ENCODE results near the gene RANBP9.
A peak's percentile ranks its signal among the peaks of the same experiment; 100 is the strongest.

DNA sequence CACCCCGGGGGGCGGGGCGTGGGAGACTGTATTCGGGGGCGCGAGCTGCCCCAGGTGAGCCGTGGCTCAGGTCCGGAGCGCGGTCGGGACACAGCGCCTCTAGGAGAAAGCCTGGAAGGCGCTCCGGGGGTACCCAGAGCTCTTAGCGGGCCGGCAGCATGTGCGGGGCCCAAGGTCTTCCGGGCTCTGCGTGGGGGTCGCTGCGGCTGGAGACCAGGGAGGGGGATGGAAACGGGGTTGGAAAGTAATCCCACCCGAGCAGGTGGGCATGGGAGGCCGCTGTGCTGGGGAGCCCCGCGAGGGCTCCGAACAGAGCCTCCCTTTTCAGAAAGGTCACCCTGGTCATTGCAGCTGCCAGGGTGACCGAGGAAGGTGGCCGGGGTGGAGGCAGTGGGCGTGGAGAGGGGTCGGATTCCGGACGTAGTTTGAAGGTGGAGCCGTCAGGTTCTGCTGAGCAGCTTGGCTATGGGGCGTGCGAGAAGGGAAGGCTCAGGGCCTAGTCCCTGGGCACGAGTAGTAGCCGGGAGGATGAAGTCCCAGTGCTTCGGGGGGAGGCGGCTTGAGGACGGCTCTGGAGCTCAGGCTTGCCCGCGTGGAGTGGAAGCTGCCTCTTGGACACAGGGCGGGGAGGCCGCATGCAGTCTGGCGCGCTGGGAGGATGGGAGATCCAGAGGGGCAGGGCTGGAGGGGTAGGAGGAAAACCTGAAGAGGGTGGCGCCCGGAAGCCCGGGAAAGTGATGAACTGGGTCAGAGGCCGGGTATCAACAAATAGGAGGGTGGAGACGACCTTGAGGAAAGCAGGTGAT, 136.9 kb downstream of the RANBP9 start, which contains the start of gene SIRT5:
- TF ChIP-seq, protein P1, sequence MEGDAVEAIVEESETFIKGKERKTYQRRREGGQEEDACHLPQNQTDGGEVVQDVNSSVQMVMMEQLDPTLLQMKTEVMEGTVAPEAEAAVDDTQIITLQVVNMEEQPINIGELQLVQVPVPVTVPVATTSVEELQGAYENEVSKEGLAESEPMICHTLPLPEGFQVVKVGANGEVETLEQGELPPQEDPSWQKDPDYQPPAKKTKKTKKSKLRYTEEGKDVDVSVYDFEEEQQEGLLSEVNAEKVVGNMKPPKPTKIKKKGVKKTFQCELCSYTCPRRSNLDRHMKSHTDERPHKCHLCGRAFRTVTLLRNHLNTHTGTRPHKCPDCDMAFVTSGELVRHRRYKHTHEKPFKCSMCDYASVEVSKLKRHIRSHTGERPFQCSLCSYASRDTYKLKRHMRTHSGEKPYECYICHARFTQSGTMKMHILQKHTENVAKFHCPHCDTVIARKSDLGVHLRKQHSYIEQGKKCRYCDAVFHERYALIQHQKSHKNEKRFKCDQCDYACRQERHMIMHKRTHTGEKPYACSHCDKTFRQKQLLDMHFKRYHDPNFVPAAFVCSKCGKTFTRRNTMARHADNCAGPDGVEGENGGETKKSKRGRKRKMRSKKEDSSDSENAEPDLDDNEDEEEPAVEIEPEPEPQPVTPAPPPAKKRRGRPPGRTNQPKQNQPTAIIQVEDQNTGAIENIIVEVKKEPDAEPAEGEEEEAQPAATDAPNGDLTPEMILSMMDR (conservative IDR thresholded peaks at IDR 0.05), result no peak
- TF ChIP-seq ZFX (IDR thresholded peaks at IDR 0.05), result peak; percentile 76

Data from C4-2B (cell line).